Activated T-helper 1 cell treated with Interleukin-2 at 50 U/mL for 16 hours (primary cell): ENCODE measurements around the gene SELL.
"Not testable (repeated sequence)": the region's sequence is repeated elsewhere in the genome, so short reads cannot be mapped to it uniquely, and the experiment has no call there.

ENCODE experiments used
- DNase-seq: peaks from one replicate; pipeline ENCODE4 v3.0.0-alpha.2; 2020; ENCODE audit warnings: low read depth

The SELL gene

GRCh38 chr1:169667699-169668596, 43.5 kb downstream of the SELL start:
- DNase-seq, result not testable (repeated sequence)

GRCh38 chr1:169667227-169667639, 44.2 kb downstream of the SELL start:
- not testable (repeated sequence) for DNase-seq

- DNase-seq, result not testable (repeated sequence)
These were observed 48.7 kb downstream of the SELL start for GRCh38 chr1:169662680-169663079.

- DNase-seq, result not testable (repeated sequence)
These were observed 50.4 kb downstream of the SELL start for GRCh38 chr1:169661066-169661465.

- not testable (repeated sequence) for DNase-seq
These were observed 52.6 kb downstream of the SELL start for GRCh38 chr1:169658777-169659176.

- no peak for DNase-seq
These were observed 57.5 kb downstream of the SELL start for GRCh38 chr1:169653873-169654272.

GRCh38 chr1:169651035-169651434, 60.4 kb downstream of the SELL start:
- DNase-seq, result no peak

GRCh38 chr1:169650551-169650950, 60.9 kb downstream of the SELL start:
- no peak for DNase-seq

- DNase-seq, result no peak
These were observed 62.7 kb downstream of the SELL start for GRCh38 chr1:169648709-169649108.

GRCh38 chr1:169648187-169648586, 63.2 kb downstream of the SELL start:
- no peak for DNase-seq

- no peak for DNase-seq
These were observed 63.9 kb downstream of the SELL start for GRCh38 chr1:169647512-169647911.

GRCh38 chr1:169644297-169644696, 67.1 kb downstream of the SELL start:
- no peak for DNase-seq
